GM12892 (cell line): ENCODE results near the gene RAB36.

Source experiments
- DNase-seq: peaks from one replicate; pipeline ENCODE4 v3.0.0; 2011; ENCODE audit not compliant: insufficient read length
- FAIRE-seq: peaks from 2 replicates; lab custom pipeline; 2011; peaks lifted over from hg19 to GRCh38; lab: Jason Lieb, UNC
- POLR2A ChIP-seq: IDR thresholded peaks from 2 replicates; pipeline ENCODE4 v1.6.1; 2011; ENCODE audit warnings: low read depth, low read length, control low read depth
- POLR2AphosphoS5 ChIP-seq: IDR thresholded peaks from 2 replicates; pipeline ENCODE4 v1.6.1; 2011; ENCODE audit warnings: low read depth, low read length, control low read depth
- TAF1 ChIP-seq: IDR thresholded peaks from 2 replicates; pipeline ENCODE4 v1.6.1; 2011; ENCODE audit warnings: low read depth, mild to moderate bottlenecking, control low read depth, low read length, borderline replicate concordance

The RAB36 gene

DNA sequence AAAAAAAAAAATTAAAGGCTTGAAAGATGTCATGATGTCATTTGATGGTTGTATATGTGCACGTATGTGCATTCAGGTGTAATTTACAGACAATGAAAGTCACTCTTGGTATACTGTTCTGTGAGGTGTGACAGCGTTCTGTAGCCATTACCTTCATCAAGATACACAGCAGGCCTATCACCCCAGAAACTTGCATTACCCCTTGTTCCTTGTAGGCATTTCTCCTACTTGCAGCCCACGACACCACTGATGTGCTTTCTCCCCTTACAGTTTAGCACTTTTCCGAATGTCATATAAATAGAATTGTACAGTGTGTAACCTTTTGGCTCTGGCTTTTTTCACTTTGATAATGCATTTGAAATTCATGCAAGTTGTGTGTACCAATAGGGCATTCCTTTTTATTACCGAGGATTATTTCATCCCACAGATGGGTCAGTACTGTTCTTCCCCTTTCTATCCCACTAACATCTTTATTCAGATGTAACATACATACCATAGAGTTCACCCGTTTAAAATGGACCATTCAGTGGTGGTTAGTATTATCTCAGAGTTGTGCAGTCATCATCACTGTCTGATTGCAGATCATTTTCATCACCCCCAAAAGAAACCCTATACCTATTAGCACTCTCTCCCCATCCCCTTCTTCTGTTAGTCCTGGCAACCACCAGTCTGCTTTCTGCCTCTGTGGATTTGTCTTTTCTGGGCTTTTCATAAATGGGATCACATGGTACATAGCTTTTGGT lies 65.3 kb downstream of the RAB36 start:
- FAIRE-seq (no peak), DNase-seq (no peak)
- TF ChIP-seq POLR2A: no peak
- no peak for TF ChIP-seq POLR2AphosphoS5
- TF ChIP-seq TAF1: no peak

DNA sequence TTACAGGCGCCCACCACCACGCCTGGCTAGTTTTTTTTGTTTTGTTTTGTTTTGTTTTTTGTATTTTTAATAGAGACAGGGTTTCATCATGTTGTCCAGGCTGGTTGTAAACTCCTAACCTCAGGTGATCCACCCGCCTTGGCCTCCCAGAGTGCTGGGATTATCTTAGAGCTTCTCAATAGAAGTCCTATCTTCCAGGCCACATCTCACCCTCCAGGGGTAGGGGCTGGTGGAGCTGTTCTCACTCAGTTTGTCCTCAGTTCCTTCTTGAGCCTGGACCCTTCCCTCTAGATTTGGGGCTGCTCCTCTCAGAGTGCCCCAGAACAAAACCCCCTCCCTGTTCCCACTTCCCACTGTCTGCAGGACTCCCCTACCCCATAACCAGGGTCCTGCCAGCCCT lies 66.3 kb downstream of the RAB36 start:
- no peak for TF ChIP-seq POLR2A
- no peak for TF ChIP-seq POLR2AphosphoS5
- TF ChIP-seq TAF1: no peak
- DNase-seq (no peak), FAIRE-seq (no peak)

DNA sequence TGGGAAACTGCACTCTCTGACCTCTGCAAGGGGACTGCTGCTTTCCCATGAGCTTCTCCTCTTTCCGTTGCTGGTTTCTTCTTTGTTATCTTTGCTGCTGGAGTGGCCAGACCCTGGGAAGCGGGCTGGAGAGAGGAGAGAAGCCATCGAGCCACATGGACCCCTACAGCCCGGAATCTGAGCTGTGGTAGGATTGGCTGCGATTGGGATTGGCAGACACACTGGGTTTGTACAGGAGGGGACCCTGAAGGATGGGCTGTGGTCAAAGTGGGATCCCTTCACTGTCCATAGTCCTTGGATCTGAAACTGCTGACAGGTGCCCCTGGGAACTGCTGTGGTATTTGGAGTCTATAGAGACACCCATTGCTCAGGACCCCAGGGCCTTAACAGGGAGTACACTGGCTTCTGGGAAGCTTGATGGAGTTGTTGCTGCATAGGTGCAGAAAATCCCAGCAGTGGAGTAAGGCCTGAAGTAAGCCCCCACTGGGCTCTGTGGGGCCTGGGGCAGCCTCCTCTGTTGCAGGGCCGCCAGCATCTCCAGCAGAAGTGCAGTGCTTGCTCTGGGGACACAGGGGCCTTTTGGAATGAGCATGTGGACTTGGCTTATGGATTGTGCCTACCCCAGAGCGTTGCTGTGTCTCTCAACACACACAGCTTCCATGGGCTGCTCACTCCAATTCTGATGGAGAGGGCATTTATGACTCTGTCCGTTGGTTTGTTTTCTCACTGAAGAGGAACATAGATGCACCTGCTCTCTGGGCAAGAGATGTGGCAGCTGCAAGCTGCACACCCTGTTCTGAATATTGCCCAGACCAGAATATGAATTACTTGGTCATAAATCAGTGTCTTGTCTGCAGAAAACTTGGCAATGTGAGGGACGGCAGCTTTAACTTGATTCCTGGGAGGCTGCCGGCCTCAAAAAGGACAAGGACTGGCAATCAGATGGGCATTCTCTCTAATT lies 67.1 kb downstream of the RAB36 start:
- FAIRE-seq: no peak
- no peak for DNase-seq
- TF ChIP-seq POLR2A (no peak), POLR2AphosphoS5 (no peak), TAF1 (no peak)

DNA sequence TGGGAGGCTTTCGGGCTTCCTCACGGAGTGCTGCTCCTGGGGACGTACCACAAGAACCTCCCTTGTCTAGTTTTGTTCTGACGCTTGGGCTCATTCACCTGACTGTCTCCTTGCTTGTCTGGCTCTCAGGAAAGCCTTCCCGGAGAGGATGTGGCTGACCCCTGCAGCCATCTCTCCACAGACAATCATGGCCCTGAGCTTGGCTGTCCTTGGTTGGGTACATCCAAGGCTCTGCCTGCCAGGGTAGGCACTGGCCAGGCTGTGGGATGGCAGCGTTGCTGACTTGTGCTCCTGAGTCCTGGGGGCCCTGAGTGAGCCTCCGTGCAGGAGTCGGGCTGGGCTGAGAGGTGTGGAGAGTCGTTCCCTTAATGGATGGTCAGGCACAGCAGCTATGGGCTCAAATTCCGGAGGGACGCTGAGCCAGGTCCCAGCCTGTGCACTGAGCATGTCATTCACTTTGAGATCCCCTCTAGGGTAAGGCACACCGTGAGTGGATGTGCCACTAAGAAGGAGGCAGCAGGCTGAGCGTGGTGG lies 67.8 kb downstream of the RAB36 start:
- DNase-seq (no peak), FAIRE-seq (no peak)
- TF ChIP-seq POLR2A: no peak

DNA sequence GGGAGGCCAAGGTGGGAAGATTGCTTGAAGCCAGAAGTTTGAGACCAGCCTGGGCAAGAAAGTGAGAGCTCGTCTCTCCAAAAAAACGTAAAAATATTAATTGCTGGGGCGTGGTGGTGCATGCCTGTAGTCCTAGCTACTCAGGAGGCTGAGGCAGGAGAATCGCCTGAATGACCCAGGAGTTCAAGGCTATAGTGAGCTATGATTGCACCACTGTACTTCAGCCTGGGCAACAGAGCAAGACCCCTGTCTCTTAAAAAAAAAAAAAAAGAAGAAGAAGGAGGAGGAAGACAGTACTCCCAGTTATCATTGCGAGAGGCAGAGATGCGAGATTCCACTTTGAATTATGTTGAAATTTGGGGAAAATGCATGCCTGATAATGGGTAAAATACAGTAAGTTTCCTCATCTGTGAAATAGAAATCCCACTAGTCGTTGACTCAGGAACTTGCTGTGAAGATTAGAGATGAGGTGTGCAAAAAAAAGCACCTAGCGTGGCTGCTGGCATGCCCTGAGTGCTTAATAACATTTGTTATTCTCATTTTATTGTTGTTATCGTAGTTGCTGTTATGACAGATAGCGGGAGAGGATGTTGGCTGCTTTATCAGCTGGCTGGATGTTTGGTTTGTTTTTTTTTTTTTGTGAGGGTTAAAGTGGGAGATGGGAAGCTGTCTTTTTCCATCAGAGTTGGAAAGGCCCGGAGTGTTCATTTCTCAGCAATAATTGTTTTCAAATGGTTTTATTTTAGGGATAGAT lies 68.5 kb downstream of the RAB36 start:
- no peak for DNase-seq
- FAIRE-seq: no peak
- TF ChIP-seq POLR2A (no peak), TAF1 (no peak), POLR2AphosphoS5 (no peak)
